Suppressor macrophage (primary cell): ENCODE data around the gene CCDC154.
"Not testable (repeated sequence)": the region's sequence is repeated elsewhere in the genome, so short reads cannot be mapped to it uniquely, and the experiment has no call there.

Source experiments
- DNase-seq, 4 experiments: peaks; one replicate each; pipeline ENCODE4 v3.0.0-alpha.2; 2020 to 2022

Gene CCDC154

GRCh38 chr16:1472974-1473373 is 28.6 kb upstream of the CCDC154 start:
- DNase-seq, result no peak

DNA sequence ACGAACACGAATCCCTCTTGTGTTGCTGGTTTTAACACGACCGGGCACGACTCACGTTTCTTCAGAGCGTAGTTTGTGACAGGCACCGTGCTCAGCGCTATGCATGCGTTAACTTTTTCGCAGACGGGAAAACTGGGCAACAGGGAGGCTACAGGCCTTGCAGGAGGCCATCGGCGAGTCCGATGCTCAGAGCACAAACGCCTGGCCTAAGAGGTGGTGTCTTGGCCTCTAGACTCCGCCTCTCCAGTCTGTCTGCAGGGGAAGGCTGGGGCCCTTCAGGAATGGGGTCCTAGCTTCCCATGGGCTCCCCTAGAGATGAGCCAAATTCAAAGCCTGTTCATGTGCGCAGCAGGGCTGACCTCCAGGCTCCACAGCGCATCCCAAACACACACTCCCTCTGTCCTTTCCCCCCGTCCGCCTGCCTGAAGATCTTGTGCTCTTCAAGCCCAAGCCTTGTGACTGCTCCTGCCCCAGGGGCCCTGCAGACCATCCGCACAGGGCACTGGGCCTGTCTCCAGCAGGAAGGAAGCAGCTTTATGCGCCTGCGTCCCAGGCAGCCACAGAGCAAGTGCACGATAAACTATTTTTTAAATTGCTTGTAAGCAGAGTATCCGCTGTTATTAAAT is 27.3 kb upstream of the CCDC154 start:
- peak; percentile 50 to 78 (median 62) for DNase-seq

DNA sequence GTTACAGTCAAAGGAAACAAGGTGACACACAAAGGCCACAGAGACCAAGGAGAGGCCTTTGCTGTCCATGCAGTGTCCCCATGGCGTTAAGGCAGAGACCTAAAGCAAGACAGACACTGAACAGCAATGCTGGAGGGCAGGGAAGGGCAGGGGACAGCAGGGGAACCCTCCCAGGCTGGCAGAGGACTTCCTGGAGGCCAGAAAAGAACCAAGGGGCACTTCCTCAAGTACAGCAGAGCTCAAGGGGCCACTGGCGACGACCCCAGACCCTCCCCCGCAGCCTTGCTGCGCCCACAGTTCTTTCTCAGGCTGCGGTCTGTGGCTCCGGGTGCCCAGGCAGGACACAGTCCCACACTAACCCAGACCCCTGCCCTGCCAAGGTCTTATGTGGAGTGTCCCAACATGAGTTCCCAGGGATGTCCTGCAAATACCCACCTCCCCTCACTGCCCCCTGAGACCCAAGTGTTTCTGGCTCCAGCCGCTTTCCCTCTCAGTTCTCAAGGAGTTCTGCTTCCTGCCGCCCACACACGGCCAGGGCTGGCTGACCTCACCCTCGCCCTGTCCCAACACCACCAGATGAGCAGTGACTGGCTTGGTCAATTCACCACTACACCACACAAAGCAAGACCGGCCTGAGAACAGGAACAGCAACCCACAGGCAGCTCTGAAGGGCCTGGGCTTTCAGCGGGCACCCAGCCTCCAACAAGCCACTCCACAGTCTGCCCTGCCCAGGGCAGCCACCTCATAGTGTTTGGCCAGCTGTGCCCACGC is 26.3 kb upstream of the CCDC154 start:
- DNase-seq, result peak; percentile 97 to 98 (median 98)

GRCh38 chr16:1469693-1470201 is 25.4 kb upstream of the CCDC154 start:
- peak; percentile 82 to 93 (median 86) for DNase-seq

DNA sequence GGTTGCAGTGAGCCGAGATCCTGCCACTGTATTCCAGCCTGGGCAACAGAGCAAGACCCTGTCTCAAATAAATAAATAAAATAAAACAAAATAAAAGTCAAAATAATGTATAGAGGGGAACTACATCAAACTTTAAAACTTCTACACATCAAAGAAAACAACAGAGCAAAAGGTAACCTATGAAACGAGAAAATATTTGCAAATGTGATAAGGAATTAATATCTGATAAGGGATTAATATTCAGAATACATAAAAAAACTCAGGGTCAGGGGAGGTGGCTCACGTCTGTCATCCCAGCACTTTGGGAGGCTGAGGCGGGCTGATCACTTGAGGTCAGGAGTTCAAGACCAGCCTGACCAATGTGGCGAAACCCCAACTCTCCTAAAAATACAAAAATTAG is 24.8 kb upstream of the CCDC154 start:
- DNase-seq, result not testable (repeated sequence)

DNA sequence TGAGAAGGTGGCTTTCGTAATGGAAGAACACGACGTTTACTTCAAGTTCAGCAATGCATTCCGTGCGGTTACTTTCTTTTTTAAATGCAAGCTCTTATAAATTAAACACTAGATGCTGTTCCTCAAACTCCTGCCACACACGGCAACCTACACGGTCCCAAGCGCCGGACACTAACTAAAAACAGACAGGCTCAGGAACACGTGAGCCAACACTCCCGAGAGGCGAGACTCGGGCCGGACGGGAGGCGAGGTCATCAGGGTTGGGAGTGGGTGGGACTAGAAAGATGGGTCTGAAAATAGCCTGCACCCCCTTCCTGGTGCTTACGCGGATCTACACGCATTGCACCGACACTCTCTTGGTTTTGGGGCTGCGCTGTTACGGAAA is 24.1 kb upstream of the CCDC154 start:
- peak; percentile 50 to 81 (median 69) for DNase-seq

GRCh38 chr16:1466968-1467521 is 22.7 kb upstream of the CCDC154 start:
- peak in 3 of 4 experiments; percentile 29 to 50 (median 33) for DNase-seq

DNA sequence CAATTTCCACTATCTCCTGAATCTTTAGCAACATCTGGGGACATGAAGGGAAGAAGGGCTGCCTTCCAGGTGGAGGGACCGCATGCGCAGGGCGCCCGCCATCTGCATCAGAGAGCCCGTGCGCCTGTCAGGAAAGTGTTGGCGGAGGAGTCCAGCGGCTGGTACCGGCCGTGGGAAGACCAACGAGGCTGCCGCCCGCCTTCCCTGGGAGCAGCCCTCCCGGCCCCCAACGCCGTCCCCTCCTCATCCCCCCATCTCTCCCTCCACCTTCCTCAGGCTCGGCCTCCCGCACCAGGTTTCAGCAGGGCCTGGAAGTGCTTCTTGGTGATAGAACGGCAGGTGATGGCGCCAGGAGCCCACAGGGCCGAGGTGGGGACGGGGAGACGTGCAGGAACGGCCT is 21.7 kb upstream of the CCDC154 start:
- DNase-seq, result no peak

DNA sequence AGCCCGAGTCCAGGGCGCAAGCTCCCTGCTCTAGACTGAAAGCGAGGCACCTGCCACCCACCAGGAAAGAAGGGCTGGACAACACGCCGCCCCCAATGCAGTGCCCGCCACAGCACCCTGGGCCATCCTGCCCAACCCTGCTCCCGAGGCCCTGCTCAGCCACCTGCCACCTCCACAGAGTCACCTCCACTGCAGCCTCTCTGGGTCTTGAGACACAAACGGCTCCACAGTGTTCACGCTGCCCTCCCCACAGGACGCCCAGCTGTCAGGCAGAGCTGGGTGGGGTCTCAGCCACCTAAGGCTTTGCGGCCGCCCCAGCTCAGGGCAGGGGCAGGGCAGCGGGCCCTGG is 21.2 kb upstream of the CCDC154 start:
- DNase-seq, result no peak

GRCh38 chr16:1464894-1465566 is 20.7 kb upstream of the CCDC154 start:
- no peak for DNase-seq

DNA sequence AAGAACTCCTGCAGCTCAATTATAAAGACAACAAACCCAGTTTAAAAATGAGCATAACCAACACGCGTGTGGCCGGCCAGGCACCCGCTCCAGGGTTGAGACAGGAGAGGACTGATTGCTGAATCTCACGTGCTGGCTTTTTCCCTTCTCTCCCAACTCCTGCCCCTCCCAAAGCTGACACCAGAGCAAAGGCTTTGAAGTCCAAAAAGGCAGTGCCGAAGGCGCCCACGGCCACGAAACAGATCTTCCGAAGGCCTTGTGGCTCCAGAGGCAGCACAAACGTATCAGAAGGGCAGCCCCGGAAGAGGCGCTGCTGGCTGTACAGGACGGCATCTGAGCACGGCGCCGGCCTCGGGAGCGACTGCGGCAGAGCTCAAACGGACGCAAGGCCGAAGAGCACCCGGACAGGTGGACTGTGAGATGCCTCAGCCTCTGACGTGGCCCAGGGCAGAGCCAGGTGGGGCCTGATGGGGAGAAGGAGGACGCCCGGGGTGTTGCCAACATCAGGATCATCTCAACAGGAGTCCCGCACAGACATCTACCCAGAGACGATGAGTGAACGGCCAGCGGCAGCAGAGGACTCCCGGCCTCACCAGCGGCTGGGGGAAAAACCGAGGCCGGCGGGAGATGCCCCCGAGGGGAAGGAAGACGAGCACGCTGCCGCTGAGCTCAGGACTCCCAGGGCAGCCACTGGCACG is 20.0 kb upstream of the CCDC154 start:
- no peak for DNase-seq

DNA sequence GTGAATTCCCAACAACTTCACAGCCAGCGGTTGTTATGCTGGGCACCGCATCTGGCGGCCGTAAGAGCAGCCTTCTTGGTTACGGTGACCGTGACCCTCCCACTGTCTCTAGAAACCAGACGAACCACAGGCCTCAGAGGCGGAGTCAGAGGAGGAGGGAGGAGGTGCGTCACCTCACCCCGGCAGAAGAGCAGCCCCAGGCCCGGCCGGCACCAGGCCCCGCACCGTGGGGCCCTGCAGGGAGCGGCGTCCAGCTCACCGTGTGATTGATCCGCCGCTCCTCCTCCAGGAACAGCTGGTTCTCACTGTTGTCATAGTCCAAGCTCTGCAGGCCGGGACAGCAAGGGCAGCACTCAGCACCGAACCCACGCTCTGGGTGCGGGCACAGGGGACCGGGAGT is 16.8 kb upstream of the CCDC154 start:
- no peak for DNase-seq

- no peak for DNase-seq
These were observed 16.3 kb upstream of the CCDC154 start for GRCh38 chr16:1460602-1461138.

DNA sequence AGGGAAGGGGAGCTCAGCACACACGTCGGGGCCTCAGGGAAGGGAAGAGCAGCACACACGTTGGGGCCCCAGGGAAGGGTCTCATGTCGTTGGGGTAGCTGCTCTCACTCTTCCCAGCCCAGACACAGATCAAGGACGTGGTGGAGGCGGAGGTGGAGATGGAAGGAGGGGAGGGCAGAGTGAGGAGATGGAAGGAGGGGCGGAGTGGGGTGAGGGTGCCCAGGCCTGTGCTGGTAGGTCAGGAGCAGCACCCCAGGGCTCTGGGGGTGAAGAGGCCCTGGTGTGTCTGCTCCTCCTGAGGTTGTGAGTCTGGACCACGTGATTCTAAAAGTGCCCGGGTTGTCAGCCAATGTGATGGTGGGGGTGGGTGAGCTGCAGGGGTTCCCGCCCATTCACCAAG is 15.6 kb upstream of the CCDC154 start:
- no peak for DNase-seq

DNA sequence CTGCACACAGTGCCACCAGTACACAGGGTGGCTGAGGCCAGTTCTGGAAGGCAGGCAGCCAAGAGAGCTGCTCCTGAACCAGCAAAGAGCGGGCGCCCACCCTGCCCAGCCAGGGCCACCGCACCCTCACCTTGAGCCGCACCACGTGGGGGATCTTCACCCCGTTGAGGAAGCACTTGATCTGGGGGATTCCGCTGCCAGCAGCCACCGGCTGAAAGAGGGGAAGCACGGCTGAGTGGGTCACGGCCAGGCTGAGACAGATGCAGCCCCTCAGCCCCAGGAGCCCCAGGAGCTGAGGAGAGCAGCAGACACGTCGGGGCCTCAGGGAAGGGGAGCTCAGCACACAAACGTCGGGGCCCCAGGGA is 14.6 kb upstream of the CCDC154 start:
- peak in 1 of 4 experiments; percentile 20 for DNase-seq

DNA sequence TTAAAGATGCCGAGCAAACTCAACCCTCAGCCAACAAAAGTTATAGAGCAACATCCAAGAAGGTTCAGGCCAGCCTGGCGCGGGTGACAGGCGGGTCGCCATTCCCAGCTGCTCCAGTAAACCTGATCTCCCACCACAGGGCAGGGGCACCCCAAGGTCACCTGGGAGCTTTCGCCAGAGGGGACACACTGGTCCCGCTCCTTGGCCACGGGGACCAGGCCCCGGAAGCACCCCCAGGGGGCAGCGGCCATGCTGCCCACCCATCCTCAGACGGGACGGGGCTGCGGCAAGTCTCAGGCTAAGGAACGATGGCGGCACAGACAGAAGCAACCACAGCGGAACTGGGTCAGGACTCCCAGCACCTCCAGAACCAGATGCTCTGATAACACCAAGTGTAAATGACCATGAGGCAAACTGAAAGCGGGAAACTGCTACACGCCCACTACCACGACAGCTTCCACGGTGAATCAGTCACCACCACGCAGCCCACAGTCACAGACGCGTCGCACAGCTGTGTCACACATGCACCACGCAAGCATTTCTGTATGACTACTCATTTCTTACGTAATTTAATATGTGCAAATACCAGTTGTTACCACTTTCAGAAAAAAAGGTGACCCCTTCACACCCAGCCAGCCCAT is 14.1 kb upstream of the CCDC154 start:
- peak; percentile 51 to 76 (median 74) for DNase-seq

- DNase-seq, result no peak
These were observed 13.3 kb upstream of the CCDC154 start for GRCh38 chr16:1457489-1458245.

DNA sequence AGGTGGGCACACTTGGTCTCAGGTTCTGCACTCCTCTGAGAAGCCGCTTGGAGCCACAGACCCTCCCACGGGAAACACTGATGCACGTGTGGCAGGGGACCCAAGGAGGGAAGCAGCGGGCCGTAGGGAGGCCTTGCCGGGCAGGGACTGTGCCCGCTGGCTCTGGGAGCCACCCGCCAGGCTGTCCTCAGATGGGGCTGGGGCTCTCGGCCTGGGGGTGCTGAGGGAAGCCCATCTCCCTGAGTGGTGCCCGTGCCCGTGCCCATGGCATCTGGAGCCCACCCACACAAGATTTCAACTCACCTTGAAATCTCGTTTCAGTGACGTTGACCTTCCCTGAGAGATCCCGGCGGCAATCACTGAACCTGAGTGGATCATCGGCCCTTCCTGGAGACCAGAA is 12.6 kb upstream of the CCDC154 start:
- DNase-seq, result no peak

GRCh38 chr16:1455190-1456171 is 11.1 kb upstream of the CCDC154 start:
- no peak for DNase-seq

GRCh38 chr16:1454561-1454960 is 10.2 kb upstream of the CCDC154 start:
- DNase-seq, result no peak
